Stimulated activated CD4-positive, alpha-beta T cell treated with anti-CD3 and anti-CD28 coated beads, TNF-alpha, amount 100 ng/mL, for 24 hours (primary cell): Measurements from ENCODE around the gene BANF2.
"Not testable (repeated sequence)": the region's sequence is repeated elsewhere in the genome, so short reads cannot be mapped to it uniquely, and the experiment has no call there.

Source experiments
- DNase-seq, 3 experiments: peaks; one replicate each; pipeline ENCODE4 v3.0.0-alpha.2; 2020; ENCODE audit warnings: low read depth in 3 of 3

The BANF2 gene

GRCh38 chr20:17766226-17766625, 66.5 kb downstream of the BANF2 start:
- DNase-seq: no peak

DNA sequence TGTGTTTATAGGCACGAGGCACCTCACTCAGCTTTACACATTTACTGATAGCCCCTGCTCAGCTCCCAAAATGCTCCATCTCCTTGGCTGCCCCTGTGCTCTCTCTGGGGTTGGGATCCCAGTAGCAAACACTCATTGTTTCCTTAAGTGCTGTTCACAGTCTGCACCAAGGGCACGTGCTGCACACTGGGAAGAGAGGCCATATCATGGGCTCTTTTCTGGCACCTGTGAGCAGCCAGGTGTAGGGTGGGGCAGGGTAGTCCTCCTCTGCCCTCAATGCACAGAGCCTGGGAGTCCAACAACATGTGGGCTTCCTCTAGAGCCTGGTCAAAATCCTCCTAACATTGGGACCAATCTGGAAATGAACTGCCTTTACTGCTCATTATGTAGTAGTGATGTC, 67.9 kb downstream of the BANF2 start:
- no peak for DNase-seq

DNA sequence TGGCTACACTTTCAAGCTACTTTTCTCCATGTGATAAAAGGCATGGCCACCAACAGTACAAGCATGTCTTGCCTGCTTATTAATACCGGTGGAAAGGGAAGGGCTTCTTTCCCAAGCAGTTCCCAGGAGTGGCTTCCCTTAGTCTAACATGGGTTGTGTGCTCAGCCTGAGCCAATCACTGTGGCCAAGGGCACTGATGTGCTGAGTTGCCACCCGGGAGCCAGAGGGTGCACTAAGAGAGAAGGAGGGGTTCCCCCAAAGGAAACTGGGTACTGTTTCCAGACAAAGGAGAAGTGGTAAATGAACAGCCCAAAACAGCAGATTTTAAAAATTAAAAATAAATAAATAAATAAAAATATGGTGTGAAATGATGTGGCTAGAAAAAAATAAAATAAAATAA, 68.5 kb downstream of the BANF2 start:
- no peak for DNase-seq

GRCh38 chr20:17769716-17770115, 70.0 kb downstream of the BANF2 start:
- not testable (repeated sequence) for DNase-seq

DNA sequence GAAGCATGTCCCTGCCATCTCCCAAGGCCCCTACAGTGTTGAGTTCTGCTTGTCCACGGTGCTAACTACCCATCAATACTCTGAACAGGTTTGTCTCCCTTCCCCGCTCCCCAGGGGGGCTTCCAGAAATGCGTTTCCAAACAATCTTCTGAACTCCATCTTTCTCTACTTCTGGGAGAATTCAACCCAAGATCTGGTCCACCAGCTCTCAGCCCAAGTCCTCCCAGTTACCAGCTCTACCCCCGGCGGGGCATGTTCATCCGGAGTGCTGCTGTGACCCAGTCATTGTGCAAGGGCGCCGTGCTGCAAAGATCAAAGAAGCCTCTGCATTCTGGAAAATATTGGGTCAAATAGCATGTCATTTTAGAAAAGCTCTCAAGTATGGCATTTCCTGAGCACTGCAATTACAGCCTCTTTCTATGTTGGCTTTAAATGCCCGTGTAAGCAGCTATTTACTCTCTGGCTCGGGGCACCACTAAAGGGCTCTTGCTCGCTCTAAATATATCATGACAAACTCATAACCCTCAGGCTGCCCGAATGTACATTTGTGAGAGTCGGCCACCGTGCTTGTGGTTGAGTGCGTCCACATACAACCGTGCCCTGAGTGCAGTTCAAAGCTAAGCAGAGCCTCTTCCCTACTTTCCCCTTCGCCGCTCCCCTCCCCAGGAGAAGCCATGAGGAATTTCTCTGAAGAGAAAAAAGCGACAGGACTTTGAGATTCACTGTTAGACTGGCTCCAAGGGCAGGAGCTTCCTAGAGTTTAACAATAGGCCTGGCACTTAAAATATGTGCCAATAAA, 71.6 kb downstream of the BANF2 start:
- no peak for DNase-seq

GRCh38 chr20:17772005-17772343, 72.2 kb downstream of the BANF2 start:
- no peak for DNase-seq

- DNase-seq: no peak
Measured at GRCh38 chr20:17773619-17774018, 73.9 kb downstream of the BANF2 start.

- no peak for DNase-seq
Measured at GRCh38 chr20:17775600-17775999, 75.8 kb downstream of the BANF2 start.

GRCh38 chr20:17776551-17776950, 76.8 kb downstream of the BANF2 start:
- DNase-seq: no peak

DNA sequence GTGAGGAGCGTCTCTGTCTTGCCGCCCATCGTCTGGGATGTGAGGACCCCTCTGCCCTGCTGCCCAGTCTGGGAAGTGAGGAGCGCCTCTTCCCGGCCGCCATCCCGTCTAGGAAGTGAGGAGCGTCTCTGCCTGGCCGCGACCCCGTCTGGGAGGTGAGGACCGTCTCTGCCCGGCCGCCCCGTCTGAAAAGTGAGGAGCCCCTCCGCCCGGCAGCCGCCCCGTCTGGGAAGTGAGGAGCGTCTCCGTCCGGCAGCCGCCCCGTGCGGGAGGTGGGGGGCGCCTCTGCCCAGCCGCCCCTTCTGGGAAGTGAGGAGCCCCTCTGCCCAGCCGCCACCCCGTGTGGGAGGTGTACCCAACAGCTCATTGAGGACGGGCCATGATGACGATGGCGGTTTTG, 79.2 kb downstream of the BANF2 start:
- not testable (repeated sequence) for DNase-seq

GRCh38 chr20:17782768-17783167, 83.0 kb downstream of the BANF2 start:
- DNase-seq: no peak

- no peak for DNase-seq
Measured at GRCh38 chr20:17783671-17784070, 83.9 kb downstream of the BANF2 start.

DNA sequence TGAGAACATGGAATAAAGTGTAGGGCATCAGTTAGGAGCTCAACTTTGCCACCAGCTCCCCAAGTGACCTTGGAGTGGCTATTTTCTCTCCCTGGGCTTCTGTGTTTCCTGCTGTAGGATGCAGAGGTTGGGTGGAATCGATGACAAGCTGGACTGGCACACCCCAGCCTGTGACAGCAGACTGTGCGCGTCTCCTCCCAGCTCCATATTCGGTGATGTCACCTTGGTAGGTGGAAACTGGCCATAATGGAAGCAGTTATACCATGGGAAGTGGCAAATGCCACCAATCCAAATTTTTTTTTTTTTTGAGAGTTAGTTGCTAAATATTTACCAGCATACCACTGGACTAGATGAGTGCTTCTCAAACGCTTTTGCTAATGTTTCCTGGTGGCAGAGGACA, 85.2 kb downstream of the BANF2 start:
- no peak for DNase-seq
